Stimulated activated CD8-positive, alpha-beta memory T cell treated with anti-CD3 and anti-CD28 coated beads, Interleukin-12 subunit alpha, Interleukin-12 subunit beta, amount 100 ng/mL, for 4 hours (primary cell): ENCODE measurements around the gene TRIM65.
A peak's percentile ranks its signal among the peaks of the same experiment; 100 is the strongest.

Experiments used
- DNase-seq: peaks from one replicate; pipeline ENCODE4 v3.0.0-alpha.2; 2020; ENCODE audit warnings: low read depth

Gene TRIM65, protein sequence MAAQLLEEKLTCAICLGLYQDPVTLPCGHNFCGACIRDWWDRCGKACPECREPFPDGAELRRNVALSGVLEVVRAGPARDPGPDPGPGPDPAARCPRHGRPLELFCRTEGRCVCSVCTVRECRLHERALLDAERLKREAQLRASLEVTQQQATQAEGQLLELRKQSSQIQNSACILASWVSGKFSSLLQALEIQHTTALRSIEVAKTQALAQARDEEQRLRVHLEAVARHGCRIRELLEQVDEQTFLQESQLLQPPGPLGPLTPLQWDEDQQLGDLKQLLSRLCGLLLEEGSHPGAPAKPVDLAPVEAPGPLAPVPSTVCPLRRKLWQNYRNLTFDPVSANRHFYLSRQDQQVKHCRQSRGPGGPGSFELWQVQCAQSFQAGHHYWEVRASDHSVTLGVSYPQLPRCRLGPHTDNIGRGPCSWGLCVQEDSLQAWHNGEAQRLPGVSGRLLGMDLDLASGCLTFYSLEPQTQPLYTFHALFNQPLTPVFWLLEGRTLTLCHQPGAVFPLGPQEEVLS

DNA sequence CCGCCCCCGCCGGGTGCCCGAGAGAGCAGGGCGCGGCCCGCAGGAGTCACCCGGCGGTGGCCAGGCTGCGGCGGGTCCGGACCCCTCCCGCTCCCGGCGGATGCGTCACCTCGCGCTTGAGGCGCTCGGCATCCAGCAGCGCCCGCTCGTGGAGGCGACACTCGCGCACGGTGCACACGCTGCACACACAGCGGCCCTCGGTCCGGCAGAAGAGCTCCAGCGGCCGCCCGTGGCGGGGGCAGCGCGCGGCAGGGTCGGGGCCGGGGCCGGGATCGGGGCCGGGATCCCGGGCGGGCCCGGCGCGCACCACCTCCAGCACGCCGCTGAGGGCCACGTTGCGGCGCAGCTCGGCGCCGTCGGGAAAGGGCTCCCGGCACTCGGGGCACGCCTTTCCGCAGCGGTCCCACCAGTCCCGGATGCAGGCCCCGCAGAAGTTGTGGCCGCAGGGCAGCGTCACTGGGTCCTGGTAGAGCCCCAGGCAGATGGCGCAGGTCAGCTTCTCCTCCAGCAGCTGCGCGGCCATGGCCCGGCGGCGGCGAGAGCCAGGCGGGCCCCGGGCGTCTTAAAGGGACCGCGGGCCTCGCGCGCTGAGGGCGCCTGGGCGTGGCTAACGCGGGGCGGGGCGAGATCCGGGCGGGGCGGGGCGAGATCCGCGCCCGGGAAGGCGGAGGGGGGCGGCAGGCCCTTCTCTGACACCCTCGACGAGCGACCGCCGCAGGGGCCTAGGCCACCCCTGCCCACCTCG is at the start of gene TRIM65:
Gene TRIM65 (minus strand): TSS at position 537 of the 745 bp plus-strand sequence. CDS start 14 bp downstream, at position 523.
- DNase-seq = peak; percentile 70

DNA sequence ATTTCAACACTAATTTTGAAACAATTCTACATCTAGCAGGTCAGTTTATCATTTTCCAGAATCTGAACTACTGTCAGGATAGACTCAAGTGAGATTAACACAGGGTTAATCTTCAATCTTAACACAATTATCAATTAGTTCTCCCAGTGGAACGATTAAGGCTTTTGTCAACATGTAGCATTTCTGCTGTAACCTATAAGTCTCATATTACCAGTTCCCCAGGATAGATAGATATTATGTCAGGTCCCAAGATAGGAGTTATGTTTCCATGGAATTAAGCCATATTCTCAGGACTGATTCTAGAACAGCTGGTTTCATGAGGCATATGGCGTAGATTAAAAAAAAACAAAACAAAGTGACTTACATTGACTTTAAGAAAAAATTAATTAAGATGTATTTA is 48.5 kb upstream of the TRIM65 start:
- no peak for DNase-seq

DNA sequence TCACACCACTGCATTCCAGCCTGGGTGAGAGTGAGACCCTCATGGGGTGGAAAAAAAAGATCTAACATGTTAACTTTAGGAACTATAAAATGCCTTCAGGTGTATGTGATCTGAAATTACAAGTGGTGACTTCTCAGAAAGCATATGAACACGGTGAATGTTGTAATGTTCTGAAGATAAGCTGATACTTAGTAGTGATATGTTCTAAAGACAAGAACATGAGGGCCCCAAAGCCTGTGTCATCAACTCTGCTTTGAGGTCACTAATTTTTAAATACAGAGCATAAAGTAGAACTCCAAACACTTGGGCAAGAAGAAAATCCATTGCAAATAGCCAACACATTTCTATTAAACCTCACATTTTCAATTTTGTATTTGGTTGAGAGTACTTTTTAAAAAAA is 46.7 kb upstream of the TRIM65 start:
- DNase-seq = no peak

DNA sequence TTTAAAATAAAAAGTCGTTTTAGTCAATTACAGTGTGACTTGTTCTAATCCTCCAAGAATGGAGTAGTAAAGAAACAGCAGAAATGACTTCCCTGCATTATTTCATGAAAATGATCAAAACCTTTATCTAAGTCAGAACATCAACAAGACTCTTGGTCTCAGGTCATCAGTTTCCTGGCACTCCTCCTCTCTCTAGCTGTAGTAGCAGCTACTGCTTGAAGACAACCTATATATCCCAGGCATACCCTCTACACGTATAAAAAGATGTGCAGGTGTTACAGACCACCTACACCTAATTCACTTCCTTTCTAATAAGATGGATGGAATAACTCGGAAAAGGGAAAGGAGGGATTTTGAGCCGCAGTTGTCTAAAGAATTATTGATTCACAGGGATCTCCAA is 45.7 kb upstream of the TRIM65 start:
- DNase-seq = no peak

DNA sequence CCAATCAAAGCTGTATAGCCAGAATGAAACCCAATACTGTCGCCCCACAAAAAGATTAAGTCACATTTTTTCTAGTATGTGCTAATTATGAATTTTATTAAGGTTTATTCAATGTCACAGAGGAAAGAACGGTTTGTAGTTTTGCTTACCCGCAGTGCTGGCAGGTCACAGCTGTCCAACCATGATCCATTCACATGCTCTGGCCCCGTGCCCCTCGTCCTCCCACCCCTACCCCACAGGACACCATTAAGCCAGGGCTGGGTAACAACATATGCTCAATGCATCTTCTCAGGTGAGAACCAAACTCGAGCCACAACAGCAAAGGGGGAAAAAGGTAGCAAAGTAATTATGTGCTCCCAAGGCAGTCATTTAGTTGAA is 44.7 kb upstream of the TRIM65 start:
- DNase-seq = no peak

DNA sequence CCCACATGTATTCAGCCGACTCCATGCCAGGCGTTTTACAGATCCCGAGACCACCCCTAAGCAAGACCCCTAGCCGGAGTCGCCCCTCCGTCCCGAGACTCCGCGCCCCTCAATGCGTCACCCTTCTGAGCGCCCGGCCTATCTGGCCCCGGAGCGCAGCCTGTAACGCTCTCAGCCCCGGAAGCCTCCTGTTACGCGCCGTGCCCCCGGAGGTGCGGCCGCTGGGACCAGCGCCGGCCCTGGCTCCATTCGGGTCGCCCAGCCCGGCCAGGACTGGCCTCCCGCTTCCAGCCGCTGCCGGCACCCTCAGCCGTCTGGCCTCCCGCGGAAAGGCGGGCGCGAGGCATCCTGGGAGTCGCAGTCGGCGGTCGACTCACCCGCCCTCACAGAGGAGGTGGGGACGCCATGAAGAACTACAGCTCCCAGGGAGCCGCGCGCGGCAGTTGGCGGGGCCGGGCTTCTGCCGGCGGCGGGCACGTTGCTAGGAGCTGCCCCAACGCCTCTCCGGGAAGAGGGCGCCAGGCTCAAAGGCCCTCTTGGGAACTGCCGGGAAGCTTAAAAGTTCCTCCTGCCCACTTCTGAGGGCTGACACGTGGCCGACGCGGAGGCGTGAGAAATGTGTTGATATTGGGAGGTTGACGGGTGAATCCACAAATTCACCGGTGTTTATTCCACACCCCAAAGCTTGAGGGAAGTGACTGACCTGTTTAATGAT is 44.1 kb upstream of the TRIM65 start, which contains the start of gene FBF1:
Gene FBF1 (minus strand): TSS at position 316 of the 715 bp plus-strand sequence. CDS start 2,893 bp downstream, outside the sequence.
- peak; percentile 82 for DNase-seq

DNA sequence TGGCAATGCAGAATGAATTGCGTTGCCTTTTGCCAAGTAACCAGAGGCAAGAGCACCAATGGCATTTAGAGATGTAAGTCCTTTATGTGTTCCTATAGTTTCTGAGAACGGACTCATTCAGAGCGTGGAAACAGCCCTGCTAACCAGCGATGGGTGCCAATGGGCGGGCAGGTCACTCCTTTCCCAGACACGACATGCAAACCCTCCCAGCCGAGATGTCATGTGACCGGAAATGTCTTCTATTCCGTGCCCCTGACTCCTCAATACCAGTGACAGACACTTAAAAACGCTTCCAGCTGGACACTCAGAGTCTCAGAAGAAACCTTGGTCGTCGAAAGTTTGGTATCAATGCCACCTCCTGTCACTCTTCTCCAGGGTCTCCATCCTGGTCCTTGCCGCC is 40.9 kb upstream of the TRIM65 start:
- DNase-seq = no peak

DNA sequence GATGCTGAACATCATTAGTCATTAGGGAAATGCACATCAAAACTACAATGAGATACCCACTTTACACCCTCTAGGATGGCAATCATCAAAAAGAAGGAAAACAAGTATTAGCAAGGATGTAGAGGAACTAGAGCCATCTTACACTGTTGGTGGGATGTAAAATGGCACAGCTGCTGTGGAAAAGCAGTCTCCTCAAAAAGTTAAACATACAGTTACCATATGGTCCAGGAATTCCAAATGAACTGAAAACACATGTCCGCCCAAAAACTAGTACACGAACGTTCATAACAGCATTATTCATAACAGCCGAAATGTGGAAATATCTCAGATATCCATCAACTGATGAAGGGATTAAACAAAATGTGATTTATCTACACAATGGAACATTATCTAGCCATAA is 37.1 kb upstream of the TRIM65 start:
- no peak for DNase-seq

DNA sequence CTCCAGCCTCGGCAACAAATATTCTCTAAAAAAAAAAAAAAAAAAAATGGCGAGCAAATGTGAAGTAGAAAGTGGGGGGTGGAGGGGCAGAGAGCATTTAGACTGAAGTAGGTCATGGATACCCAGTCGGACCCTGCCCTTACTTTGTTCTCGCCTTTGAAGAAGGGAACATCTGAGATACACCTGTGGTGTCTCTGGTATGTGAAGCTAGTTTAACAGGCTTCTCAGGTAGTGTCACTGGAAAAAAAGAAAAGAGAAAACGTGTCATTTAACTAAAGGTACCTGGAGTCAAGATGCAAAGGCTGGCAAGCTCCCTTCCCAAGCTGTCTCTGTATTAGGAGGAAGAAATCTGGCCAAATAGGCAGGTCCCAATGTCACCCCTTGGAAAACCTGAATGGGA is 36.1 kb upstream of the TRIM65 start:
- no peak for DNase-seq

DNA sequence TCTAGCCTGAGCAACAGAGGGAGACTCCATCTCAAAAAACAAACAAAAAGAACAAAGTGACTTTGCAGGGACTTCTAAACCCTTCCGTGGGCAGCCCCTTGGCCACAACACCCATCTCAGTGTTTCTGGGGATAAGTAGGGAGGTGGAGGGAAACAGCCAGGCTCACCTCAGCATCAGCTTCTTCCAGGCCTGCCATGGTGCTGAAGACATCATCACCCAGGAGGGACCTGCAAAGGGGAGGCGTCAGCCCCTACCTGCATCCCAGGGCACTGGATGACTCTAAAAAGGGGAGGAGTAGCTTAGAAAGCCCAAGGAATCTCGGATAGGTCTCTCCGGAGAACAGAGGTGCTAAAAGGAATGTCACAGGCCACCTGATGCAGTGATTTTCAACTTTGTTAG is 34.3 kb upstream of the TRIM65 start:
- DNase-seq = no peak

DNA sequence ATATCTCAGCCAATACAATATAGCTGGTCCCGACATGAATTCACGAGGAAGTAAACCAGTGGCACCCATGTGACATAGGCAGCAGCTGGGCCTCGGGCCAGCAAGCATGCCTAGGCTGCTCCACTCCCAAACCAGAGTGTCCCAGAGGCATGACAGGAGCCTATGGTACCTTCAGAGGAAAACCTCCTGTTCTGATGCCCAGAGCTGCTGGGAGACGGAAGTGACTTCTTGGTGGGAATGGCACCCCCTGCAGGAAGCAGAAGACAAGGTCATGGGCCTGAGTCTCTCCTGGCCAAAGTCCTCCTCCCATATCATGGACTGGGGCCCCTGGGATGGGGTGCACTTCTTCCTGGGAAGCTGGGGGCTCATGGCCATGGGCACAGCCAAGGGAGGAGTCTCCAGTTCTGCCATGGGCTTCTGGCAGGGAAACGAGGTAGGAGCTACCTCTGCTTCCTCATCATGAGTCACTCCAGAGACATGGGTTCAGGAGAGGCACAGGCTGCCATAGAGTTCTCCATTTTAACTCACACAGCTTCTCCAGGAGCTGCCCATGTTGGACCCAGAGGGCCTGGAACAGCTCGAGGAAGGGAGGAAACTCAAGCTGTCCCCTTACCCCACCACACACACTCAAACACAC is 30.7 kb upstream of the TRIM65 start:
- DNase-seq = no peak

DNA sequence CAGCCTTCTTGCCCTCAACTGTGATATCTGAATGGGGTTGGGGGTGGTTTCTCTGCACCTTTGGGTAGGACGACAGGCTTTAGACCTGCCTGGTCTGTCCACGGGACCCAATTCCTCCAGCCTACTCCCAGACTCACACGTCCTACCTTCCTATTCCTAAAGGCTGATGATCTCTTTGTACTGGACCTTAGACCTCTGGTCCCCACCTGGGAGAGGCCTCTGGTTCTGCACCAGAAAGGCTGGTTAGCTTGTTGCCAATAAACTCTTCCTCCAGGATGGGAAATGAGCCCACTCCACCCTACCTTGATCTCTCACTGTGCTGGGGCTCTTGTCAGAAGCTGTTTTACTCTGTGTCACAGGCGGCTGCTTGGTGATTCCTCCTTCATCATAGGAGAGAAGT is 29.7 kb upstream of the TRIM65 start:
- no peak for DNase-seq

DNA sequence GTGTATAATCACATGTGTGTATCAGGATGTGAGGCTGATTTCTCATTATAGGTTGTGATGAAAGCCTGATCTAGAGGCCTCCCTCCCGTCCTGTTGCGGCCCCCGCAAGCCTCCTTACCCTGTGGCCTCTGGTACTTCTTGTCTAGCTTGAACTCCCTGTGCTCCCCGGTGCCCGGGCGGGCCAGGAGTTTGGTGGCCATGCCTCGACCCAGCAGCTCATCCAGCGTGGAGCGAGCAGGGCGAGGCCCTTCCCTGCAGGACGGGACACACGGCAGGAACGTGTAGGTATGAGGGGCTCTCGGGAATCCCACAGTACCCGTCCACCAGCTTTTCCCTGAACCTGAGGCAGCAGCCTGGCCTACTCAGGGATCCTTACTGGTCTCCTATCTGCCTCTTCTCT is 29.2 kb upstream of the TRIM65 start:
- no peak for DNase-seq

DNA sequence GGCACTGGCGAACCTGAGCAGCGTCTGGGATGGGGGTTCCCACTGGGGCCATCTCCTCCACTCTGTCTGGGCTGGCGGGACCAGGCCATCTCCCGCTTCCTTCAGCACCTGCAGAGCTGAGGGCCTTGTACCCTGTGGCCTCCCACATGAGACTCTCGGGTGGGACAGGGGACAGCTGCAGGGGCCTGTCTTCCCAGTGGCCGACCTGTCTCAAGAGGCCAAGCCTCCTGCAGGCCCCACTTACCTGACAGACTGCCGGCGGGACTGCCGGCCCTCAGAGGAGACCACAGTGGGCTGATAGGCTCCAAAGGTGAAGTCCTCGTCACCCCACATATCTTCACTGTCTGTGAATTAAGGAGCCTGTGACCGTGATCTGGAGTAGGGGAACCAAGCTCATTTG is 28.4 kb upstream of the TRIM65 start:
- no peak for DNase-seq

DNA sequence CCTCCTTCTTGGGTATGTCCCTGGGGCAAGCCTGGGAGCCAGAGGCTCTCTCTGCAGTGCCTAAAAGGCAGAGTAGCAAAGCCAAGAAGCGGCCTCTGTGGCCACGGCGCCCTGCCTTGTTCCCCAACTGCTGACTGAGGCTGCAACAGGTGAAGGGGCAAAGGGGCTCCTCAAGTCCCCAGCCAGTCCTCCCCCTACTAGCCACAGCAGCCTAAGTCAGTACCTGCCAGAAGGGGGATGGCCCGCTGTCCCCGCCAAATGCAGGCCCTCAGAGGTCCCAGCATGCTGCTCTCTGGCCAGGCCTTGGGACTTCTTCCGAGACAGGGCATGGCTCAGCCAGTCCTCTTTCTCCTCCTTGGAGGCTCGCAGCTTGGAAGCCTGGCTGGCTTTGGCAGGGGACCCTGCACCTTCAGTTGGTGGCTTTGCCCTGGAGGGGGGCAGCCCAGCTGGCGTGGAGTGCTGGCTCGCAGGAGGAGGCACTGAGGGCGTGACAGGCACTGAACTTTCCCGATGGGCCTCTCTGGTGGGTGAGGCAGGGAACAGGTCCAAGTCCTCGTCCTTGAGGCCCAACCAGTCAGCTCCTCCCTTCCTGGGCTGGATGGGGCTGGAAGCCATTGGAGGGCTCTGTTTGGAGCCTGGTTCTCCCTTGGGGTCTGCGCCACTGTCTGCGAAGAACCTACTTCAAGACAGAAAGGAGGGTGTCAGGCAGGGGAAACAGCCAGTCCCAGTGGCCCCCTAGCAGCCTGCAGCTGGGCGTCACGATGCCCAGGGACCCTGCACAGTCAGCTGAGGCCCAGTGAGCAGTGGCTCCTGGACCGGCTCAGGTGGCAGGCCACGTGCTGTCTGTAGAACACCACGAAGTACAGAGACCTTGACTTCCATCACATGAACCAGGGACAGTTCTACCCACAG is 26.5 kb upstream of the TRIM65 start:
- no peak for DNase-seq

DNA sequence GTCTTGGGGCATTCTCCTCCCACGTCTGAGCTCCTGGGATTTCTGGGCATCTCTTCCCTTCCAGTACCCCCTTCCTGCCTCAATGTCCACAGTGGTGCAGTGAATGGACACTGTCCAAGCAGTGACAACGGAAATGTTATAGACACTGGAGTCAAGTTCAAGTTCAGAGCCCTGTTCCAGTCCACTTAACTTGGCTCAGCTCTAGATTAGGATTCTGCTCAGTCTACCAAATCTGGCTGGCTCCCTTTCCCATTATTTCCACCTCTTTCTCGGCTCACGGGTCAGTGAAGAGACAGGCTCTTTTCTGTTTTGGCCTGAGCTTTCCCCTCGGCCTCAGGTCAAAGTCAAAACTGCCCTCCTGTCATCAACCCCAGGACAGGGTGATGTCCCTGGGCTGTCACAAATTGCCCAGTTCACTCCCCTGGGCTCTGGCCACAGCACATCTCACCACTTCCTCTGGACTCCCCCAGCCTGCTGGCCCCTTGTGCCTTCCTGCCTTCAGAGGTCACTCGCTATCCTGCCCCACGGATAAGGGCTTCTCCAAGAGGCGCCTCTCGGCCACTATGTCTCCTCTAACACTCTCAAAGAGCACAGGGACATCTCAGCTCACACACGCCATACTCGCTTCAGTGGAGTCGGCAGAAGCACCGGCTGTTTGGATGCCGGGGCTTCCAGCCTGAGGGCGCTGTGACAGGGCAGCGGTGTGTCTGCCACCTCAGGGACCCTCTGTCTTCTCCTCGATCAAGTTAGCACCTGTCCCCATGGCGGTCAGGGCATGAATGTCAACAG is 25.6 kb upstream of the TRIM65 start:
- no peak for DNase-seq

DNA sequence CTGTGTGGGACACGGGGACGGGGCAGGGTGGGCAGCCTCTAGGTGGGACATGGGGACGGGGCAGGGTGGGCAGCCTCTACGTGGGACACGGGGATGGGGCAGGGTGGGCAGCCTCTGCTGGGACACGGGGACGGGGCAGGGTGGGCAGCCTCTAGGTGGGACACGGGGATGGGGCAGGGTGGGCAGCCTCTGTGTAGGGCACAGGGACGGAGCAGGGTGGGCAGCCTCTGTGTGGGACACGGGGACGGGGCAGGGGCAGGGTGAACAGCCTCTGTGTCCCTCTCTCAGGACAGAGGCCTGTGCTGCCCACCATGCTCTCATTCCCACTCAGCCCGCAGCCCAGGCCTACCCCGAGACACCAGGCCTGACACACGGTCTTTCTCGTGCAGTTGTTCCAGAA is 24.8 kb upstream of the TRIM65 start:
- no peak for DNase-seq

DNA sequence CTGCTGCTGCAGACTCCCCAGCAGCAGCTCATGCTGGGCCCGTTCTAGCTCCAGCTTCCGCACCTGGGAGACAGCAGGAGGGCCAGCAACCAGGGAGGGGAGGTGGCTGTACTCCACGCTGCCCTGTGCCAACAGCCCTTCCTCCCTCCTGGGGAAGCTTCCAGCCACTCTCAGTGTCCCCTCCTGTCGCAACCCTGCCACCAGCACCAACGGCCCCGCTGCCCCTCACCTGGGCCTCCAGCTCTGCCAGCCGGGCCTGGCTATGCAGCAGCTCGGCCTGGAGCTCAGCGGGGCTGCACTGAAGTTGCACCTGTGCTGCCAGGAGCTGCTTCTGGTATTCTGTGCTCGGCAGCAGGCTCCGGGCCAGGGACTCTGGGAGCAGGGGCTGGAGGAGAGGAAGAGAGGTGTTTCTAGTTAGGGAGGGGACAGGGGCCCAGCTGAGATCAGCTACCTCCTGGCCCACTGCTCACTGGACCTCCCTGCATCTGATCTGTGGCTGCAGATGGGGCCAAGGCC is 23.4 kb upstream of the TRIM65 start:
- DNase-seq = no peak

DNA sequence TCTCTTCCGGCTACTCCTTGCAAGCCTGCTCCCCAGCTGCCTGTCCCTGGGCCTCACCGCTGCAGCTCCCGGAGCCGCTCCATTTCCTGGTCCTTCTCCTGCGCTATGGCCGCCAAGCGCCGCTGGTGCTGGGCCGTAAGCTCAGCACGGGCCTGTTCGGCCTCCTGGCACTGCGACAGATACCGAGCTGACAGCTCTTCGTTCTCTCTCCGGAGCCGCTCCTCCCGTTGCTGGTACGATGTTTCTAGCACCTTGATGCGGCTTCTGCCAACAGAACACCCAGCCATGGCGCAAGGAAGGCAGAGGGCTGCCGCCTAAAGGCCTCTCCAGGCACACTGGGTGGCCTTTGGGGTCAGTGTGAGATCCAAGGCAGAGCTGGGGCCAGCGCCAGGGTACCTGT is 22.9 kb upstream of the TRIM65 start:
- DNase-seq = no peak

DNA sequence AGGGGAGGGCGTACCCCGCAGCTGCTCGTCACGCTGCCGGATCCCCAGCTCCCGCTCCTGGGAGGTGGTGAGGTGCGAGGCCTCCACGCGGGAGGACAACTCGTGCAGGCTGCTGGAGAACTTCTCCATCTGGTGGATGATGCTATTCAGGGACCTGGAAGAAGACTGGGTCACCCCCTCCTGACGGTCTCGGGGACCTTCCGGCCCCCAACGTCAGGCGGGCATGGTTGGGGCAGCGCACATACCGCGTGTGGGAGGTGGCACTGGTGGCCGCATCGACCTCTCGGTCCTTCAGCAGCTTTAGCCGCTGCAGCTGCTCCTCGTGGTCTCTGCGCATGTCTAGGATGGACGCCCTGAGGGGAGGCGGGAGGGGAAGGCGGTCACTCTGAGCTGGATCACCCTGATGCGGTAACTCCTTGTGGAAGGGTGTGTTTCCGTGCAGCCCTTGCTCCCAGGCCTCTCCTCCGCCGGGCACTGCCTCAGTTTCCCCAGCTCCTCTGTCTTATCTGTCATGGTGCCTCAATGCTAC is 21.2 kb upstream of the TRIM65 start:
- no peak for DNase-seq
